Kidney epithelial cell (primary cell): ENCODE results near the gene ALDH2. TPM values are rescaled to one million over a fixed set of nuclear protein-coding genes. Genes with fewer than 3 reads are reported as not detected.
"Not testable (repeated sequence)": the region's sequence is repeated elsewhere in the genome, so short reads cannot be mapped to it uniquely, and the experiment has no call there.

ENCODE experiments used
- DNase-seq: peaks from one replicate; pipeline ENCODE4 v3.0.0-alpha.2; 2010; ENCODE audit warnings: low read depth
- H3K27me3 ChIP-seq: 2 replicates; pipeline ENCODE4 v1.6.0; 2011; ENCODE audit warnings: low read length; ENCODE audit not compliant: control insufficient read depth, insufficient read depth
- H3K36me3 ChIP-seq: 2 replicates; pipeline ENCODE4 v1.5.1; 2011; ENCODE audit warnings: low read length; ENCODE audit not compliant: control insufficient read depth, insufficient read depth
- H3K4me3 ChIP-seq: 2 replicates; pipeline ENCODE4 v1.5.1; 2011; ENCODE audit warnings: low read depth, mild to moderate bottlenecking, control low read depth, low read length
- total RNA-seq: library from RNA; depleted of rRNA; stranded (reverse); fragments of >200 nt; gene quantifications from 2 replicates; pipeline ENCODE4 v1.2.3, GENCODE V29; 2015
- TF ChIP-seq, protein P1 (sequence below): IDR thresholded peaks from 2 replicates; pipeline ENCODE4 v1.5.1; 2011; ENCODE audit warnings: mild to moderate bottlenecking, moderate library complexity, low read length, control low read depth, inconsistent platforms; ENCODE audit not compliant: insufficient read depth, poor library complexity, severe bottlenecking

ALDH2 gene
- total RNA-seq, 1 donor from 2014 or later: 23.2 TPM

DNA sequence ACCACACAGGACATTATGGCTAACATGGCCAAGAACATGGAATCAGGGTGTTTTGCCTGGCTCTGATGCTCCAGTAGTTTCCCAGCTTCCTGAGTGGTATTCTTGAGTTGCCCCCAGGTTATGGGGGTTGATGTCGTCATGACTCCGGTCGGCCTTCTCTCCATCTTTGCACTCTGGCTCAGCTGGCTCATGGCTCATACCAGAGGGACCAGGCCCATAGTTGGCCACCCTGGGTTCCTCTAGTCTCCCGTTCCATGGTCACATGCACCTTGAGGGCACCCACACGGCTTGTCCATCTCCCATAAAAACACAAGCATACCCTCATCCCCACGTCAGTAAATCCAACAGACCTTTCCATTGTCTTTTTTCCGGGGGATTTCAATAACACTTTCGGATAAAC, 51.6 kb downstream of the ALDH2 start:
- DNase-seq: no peak
- TF ChIP-seq, protein P1, sequence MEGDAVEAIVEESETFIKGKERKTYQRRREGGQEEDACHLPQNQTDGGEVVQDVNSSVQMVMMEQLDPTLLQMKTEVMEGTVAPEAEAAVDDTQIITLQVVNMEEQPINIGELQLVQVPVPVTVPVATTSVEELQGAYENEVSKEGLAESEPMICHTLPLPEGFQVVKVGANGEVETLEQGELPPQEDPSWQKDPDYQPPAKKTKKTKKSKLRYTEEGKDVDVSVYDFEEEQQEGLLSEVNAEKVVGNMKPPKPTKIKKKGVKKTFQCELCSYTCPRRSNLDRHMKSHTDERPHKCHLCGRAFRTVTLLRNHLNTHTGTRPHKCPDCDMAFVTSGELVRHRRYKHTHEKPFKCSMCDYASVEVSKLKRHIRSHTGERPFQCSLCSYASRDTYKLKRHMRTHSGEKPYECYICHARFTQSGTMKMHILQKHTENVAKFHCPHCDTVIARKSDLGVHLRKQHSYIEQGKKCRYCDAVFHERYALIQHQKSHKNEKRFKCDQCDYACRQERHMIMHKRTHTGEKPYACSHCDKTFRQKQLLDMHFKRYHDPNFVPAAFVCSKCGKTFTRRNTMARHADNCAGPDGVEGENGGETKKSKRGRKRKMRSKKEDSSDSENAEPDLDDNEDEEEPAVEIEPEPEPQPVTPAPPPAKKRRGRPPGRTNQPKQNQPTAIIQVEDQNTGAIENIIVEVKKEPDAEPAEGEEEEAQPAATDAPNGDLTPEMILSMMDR: no peak
- Histone ChIP-seq H3K4me3 (no peak overlapping the region), H3K27me3 (peaks cover 2% of the 10 kb centered on the region), H3K36me3 (no peaks in the 10 kb centered on the region)

DNA sequence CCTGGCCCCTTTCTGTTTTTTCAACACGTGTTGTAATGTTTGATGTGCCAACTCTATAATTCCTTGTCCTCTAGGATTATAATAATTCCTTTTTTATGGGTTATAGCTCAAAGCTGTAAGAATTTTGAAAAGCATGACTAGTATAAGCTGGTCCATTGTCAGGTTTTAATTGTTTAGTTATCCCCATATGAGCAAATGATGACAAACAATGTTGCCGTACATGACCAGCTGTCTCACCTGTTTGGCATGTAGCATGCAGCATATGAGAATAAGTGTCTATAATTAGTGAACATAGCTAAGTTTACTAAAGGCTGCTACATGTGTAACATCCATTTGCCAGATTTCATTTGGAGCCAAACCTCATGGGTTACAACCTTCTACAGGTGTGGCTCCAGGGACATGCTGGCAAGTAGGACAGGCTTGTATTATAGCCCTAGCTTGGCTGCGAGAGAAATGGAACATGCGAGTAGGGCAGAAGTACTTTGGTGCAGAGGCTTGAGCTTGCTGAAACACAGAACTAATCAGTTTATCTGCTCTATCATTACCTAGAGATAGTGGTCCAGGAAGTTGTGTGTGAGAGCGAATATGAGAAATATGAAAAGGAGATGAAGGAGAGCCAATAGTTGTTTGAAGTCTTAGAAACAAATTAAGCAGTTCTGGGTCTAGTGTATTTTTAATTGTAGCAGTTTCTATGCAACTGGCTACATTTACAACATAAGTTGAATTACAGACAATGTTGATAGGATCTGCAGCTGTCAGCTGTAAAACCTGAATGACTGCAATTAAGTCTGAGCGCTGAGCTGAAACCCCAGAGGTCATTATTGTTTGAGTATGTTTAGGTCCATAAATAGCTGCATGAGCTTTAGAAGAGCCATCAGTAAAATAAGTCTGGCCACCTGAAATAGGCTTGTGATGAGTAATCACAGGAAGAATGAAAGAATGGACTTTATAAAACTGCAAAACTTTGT, 52.7 kb downstream of the ALDH2 start:
- Histone ChIP-seq H3K36me3 (no peaks in the 10 kb centered on the region), H3K4me3 (no peak overlapping the region), H3K27me3 (peaks cover 2% of the 10 kb centered on the region)
- no peak for DNase-seq
- TF ChIP-seq, protein P1: no peak

DNA sequence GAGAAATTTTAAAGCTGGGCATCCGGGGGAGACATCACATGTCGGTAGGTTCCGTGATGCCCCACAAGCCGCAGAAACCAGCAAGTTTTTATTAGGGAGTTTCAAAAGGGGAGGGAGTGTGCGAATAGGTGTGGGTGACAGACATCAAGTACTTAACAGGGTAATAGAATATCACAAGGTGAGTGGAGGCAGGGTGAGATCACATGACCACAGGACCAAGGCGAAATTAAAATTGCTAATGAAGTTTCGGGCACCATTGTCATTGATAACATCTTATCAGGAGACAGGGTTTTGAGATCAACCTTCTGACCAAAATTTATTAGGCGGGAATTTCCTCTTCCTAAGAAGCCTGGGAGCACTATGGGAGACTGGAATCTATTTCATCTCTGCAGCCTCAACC, 54.1 kb downstream of the ALDH2 start:
- H3K4me3 ChIP-seq, DNase-seq, H3K36me3 ChIP-seq, H3K27me3 ChIP-seq: not testable (repeated sequence)

DNA sequence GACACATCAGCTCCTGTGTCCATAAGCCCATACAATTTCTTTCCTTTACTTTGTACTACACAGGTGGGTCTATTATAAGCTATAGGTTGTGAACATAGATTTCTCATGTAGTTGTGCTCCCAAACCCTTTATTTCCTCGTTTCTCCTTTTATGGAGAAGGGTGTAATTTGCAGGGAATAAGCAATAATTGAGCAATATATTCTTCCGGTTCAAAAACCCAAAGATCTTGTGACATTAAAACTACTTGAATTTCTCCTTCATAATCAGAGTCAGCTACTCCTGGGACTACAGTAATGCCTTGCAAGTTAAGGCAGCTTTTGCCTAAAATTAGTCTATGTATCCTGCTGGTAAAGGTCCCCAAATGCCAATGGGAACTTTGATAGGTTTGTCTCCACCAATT, 56.2 kb downstream of the ALDH2 start:
- no peaks in the 10 kb centered on the region for H3K36me3 ChIP-seq
- peaks cover 2% of the 10 kb centered on the region for H3K27me3 ChIP-seq
- H3K4me3 ChIP-seq: no peak overlapping the region
- DNase-seq: no peak
- TF ChIP-seq, protein P1: no peak

DNA sequence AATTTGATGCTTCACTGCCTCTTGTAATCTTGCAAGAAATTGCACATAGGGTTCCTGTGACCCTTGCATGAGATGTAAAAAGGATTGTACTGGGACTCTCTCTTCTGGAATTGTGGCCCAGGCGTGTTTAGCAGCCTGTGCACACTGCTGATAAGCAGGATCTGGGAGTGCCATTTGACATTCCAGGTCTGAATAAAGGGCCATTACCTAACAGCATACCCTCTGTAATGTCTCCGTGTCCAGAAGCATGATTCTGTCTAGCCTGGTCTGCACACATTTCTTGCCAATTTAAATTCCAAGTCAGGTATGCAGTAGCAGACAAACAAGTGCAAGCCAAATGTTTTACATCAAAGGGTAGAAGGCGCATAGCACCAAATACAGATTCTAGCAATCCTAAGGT, 57.2 kb downstream of the ALDH2 start:
- DNase-seq: no peak
- Histone ChIP-seq H3K27me3 (peaks cover 2% of the 10 kb centered on the region), H3K4me3 (no peak overlapping the region), H3K36me3 (no peaks in the 10 kb centered on the region)
- TF ChIP-seq, protein P1: no peak

DNA sequence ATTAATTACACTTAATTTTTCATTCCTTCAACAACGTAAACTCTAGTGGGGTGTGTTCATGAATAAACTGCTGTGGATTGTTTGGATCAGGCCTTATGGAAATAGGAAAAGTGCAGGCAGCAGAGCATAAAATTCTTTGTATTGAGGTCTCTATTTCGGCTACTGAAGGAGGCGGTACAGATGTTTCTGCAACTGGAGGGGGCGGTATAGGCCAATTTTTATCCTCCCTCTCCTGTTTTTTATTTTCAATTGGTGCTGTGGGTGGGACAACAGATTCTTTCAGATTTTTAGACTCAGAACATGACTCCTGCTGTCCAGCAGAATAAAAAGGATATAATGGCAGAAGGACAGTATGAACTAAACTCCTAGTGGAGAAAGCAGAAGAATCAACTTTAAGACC, 57.6 kb downstream of the ALDH2 start:
- not testable (repeated sequence) for DNase-seq, H3K36me3 ChIP-seq, H3K4me3 ChIP-seq, H3K27me3 ChIP-seq

DNA sequence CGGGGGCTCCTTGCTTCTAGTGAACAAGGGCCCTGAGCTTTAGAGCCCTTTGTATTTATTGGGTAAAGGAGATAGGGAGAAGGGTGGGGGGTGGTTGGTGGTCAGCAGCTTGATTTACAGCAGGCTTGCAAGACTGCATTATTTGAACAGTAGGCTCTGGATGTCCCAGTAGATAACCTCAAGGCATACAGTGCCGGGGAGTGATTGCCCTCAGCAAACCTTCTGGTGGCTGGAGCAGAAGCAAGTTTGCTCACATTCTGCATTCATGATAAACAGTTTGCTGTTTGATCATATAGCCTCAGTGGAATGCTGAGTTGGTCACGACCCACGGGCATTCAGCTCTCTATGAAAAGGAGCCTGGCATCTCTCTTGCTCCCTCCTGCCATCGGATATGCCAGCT, 58.8 kb downstream of the ALDH2 start:
- no peak for DNase-seq
- TF ChIP-seq, protein P1: no peak
- peaks cover 2% of the 10 kb centered on the region for H3K27me3 ChIP-seq
- H3K4me3 ChIP-seq: no peak overlapping the region
- H3K36me3 ChIP-seq: no peaks in the 10 kb centered on the region
